ENCODE measurements around the gene S1PR1.

GRCh38 chr1:101278845-101279244 lies 42.0 kb downstream of the S1PR1 start:
- TF ChIP-seq CTCF (conservative IDR thresholded peaks at IDR 0.05), result no peak
- no peak for TF ChIP-seq EZH2 (IDR thresholded peaks at IDR 0.05; ENCODE audit: low read depth)

Measured in PC-9 (cell line).